DMS153 treated with DMSO at 0.1 percent for 48 hours (cell line): ENCODE data around the gene PADI6.
"Not testable (repeated sequence)": the region's sequence is repeated elsewhere in the genome, so short reads cannot be mapped to it uniquely, and the experiment has no call there.

ENCODE experiments used
- DNase-seq: peaks from one replicate; lab custom pipeline; 2025; ENCODE audit not compliant: unreplicated experiment; lab: John Stamatoyannopoulos, UW

PADI6 gene

DNA sequence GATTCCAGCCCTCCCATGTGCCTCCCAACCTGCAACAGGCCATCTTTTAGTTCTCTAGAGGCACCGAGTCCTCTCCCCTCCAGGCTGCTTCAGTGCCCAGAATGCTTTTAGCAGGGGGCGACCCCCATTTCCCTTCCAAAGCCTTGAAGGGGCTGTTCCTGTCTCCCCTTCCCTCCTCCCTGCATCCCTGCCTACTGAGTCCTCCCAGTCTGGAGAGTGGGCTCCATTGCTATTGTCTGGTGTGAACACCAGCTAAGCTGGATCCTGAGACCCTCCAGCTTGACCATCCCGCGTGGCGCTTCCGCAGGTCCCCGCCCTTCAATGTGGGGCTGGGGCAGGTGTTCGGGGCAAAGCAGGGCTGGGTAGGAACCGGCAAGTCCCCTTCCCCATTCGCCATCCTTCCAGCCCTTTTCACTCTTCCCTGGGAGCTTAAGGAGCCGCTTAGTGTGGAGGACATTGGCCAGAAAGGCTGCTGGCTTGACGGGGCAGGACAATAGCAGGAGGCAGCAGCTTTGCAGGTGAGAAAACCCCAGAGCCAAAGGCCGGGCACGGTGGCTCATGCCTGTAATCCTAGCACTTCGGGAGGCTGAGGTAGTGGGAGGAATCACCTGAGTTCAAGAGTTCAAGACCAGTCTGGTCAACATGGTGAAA lies 32.2 kb downstream of the PADI6 start:
- DNase-seq: no peak

DNA sequence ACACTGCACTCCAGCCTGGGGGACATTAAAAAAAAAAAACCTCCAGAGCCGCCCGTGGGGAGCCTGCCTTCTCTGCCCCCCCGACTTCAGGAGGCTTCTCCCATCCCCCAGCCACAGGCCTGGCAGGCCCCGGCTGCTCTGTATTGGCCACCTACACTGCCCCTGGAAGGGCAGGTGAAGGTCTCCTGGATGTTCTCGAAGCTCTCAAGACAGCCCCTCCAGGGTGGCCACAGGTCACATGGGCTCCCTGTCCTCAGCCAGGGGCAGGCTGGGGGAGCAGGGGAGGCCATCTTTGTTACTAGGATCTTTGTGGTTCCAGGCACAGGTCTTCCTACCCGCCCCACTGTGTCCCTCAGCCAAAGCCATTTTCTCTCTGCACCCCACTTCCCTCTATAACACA lies 32.8 kb downstream of the PADI6 start:
- no peak for DNase-seq

DNA sequence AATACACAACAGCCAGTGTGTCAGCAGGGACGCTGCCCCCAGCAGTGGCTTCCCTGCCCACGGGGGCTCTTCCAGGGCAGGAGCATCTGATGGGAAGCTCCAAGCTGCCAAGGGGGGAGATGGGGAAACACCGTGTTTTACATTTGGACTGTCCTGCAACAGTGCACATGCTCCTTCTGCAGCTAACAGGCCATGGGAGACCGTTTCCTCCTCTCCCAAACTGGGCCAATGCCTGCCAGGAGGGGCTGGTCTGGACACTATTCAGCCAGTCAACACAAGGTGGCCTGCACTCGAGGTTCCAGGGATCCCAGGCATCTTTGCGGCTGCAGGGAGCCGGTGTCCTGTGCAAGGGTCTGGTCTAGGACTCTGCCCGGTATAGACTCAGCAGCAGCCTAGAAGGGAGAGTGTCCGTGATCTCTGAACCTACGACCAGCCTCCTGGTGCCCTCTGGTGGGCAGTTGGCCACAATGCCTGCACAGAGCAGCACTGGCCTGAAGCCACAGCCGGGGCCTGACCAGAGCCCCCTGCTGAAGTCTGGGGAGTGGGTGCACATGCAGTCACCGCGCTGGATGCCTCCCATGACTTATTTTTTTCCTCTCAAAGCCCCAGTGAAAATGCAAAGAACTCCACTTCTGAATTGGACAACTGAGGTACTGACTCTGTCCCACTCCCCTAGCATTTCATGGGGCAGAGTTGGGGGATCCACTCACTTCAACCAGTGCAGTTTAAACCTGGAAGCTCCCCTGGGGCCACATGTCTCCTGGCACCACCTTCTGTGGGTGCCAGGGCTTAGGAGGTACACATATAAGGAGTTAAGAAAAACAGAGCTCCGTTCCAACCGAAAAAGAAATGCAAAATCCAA lies 34.1 kb downstream of the PADI6 start:
- DNase-seq: no peak

DNA sequence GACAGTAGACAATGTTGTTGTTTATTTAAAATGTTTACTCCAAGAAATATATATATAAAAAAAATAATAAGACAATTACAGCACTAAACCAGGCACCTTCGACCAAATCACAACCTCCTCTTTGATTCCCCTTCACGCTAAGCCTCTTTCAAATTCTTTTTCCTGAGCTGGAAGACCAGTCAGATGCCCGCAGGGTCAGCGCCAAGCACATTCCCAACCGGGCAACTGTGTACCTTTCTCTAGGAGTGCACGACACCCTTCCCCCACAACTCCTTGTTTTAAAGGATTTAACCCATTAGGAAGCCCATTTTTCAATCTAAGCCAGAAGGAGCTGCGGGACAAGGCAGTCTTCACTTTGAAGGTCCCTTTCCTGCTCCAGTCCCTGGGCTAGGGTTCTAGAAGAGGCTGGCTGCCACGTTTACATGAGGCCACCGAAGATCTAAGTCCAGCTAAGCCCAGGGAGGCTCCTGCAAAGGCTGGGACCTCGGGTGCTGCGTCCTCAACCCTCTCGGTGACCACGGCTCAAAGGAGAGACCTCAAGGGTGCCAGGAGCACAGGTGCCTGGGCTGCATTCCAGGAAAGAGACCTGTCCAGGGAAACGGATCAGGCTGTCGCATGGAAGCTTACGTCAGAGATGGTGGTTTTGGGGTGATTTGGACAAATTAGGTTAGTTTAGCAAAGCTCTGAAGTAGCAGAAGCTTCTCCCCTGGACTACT lies 34.9 kb downstream of the PADI6 start:
- not testable (repeated sequence) for DNase-seq

DNA sequence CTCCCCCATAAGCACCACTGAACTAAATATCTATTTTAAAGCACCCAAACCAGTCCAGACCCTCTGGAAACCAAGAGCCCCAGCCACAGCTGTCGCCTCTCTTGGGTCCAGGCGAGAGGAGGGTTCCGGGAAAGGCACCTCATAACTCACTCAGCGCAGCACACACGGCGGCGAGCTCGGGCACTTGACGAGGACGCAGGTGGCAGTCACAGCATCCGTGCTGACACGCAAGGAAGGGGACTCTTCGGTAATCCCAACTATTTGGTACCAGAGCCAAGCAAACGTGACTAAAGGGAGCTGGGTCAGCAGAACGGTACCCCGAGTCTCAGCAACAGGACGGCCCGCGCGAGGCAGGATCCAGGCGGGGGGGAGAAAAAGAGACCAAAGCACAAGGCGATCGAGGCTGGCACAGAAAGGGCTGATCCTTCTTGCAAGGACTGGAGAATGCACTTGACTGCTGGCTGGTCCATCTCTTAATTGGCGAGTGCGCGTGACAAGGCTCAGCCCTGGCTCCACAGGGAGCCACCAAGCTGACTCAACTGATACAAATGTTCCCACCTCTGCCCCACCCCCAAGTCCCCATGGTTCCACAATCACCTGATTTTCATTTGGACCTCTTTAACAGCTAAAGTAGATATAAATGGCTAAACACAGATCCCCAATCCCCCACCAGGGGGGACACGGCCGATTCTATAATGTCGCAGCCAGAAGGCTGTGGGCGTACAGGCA lies 36.0 kb downstream of the PADI6 start:
- DNase-seq: not testable (repeated sequence)

DNA sequence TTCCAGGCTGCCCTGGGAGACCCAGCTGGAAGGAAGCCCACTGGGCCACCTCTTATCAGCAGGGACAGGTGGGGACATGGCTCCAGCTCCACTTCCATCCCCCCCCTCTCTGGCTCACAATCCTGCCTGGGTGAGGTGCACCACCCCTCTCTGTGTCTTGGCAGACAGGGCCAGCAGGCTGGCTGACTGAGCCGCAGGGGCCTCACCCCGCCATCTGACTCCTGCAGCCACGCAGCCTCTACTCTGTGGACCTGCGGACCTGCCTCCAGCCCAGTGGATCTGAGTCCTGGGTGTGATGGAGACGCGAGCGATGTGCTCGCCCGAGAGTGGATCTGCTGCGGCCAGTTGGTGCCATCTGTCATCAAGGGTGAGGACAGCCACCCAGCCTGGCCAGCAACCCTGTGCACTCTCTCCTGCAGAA lies 37.4 kb downstream of the PADI6 start:
- DNase-seq: no peak

DNA sequence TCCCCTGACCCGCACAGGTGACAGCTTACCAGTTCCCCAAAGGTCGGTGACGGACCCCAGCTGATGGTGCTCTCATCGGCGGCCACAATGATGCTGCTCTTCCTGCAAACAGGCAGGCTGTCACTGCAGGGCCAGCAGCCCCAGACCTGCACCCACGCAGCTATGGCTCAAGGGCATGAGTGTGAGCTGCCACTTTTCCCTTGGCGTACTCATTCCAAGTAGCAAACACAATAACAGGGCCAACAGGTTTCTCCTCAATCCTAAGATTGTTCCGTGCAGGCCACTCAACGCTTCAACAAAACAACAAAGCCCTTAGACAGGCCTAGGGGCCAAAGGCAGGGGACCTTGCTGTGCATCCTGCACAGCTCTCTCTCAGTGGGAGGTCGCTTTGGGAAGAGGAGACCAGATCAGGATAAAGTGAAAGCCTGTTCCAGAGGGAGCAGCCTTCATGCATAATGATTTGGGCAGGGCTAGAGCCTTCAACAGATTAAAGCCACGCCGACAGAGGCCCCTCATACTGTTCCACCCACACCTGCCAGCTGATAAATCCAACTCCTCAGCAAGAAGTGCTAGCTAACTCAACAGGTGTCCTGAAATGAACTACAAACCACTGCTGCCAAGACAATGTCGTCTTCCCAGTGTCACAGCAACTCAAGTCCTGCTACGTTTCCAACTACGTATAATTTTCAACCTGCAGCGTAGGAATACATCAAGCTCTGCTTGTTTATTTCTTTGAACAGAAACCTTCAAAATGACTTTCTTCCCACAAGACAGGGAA lies 40.3 kb downstream of the PADI6 start:
- DNase-seq: no peak

DNA sequence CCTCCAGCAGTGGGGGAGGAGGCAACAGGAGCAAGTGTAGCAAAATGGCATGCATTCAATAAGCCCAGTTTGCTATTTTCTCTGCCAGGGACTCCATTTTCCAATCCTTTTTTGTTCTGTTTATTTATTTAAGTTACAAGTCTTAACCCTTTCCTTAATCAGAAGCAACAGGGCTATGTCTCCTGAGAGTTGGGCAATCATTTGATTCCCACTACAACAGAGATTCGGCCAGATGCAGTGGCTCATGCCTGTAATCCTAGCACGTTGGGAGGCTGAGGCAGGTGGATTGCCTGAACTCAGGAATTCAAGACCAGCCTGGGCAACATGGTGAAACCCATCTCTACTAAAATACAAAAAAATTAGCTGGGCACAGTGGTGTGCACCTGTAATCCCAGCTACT lies 42.0 kb downstream of the PADI6 start:
- no peak for DNase-seq

DNA sequence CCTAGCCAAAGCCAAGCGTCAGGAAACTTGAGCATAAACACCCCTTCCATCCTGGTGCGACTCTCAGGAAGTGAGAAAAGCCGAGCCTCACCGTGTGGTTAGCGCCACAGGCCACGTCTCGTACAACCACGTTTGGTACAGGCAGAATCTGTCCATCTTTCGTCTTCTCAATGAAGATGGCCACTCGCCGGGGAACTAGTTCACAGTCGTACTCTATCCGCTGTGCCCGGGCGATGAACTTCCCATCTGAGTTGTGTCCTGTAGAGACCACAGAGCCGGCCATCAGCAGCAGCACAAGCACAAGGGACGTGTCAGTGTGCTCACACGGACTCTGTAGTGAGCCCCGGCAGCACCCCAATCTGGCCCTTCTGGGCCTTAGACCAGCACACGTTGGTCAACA lies 44.4 kb downstream of the PADI6 start:
- DNase-seq: no peak

DNA sequence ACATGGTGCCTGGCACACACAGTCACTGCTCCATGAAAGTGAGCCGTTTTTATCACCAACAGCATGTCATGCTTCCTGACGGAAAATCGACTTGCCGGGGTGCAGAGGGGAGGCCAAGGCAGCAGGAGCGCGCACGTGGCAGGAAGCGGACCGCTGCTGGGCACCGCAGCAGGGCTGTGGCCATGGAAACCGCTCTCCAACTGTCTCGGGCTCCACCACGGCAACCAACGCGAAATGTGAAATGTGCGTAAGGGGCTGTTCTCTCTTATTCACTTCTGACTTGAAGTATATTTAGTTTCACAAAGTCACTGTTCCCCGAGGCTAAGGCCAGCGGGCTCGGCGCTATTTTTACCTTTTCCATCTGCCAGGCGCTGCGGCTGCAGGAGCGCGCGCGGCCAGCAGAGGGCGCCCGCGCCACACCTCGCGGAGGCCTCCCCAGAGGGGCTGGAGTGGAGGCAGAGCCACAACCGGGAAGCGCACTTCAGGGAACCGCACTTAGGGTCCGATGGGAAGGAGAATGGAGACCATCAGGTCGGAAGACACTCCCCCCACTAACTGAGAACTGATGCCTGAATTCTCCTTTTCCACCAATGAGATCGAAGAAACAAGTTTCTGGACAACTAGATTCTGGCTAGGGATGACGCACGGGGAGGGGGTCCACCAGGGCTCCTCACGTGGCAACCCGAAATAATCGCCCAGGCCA lies 47.8 kb downstream of the PADI6 start:
- no peak for DNase-seq

DNA sequence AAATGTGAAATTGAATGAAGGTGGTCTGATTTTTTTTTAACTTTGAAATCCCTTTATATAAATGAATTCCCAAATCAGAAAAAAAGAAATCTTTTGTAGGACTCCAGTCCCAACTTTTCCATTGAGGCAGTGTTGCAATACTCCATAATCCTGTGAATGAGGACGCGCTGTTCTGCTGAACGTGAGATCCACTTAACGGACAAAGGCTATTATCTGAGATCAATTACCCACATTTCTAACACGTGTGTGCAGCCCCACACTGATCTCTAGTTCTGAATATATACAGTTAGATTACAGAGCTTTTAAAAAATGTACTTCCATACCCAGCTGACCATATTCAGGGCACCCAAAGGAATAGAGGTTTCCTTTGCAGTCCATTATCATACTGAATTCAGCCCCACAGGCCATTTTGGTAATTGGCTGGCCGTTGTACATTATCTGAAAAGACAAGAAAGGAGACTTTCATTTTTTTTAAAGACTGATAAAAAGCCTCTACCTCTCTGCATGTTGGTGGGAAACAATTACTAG lies 48.5 kb downstream of the PADI6 start:
- DNase-seq: no peak

DNA sequence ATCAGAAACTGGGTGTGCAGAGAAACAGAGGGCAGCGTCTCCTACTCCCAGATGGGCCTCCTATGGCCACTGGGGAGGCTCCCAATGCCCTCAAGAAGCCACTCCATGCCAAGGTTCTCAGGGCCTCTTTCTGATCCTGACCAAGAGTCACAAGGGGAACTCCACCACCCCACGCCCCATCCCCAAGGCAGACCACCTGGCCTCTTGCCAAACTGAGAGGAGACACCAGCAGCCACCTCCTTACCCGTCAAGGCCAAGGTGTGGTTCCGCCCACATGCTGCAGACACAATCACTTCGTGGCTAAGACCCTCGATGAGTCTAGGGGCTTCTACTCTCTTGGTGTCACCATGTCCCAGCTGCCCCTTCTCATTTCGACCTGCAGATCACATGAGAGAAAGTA lies 50.5 kb downstream of the PADI6 start:
- no peak for DNase-seq

DNA sequence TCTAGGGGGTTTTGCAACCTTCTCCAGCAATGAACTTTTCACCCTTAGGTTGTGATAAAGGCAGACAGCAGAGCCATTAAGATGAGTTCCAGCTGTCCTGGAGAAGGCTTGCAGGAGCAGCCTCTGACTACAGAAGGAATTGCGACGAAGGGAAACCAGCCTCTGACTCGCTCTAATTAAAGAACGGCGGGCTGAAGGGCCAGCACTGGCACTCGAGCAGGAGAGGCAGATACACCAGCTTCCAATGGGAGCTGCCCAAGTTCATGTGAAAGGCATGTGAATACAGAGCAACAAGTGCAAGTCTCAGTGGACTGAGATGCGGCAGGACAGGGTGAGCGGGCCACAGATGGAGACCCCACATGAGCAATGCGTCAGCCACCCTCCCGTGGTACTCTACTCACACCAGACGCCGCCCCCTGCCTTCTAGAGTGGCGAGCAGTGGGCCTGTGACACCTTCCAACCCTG lies 51.8 kb downstream of the PADI6 start:
- no peak for DNase-seq

DNA sequence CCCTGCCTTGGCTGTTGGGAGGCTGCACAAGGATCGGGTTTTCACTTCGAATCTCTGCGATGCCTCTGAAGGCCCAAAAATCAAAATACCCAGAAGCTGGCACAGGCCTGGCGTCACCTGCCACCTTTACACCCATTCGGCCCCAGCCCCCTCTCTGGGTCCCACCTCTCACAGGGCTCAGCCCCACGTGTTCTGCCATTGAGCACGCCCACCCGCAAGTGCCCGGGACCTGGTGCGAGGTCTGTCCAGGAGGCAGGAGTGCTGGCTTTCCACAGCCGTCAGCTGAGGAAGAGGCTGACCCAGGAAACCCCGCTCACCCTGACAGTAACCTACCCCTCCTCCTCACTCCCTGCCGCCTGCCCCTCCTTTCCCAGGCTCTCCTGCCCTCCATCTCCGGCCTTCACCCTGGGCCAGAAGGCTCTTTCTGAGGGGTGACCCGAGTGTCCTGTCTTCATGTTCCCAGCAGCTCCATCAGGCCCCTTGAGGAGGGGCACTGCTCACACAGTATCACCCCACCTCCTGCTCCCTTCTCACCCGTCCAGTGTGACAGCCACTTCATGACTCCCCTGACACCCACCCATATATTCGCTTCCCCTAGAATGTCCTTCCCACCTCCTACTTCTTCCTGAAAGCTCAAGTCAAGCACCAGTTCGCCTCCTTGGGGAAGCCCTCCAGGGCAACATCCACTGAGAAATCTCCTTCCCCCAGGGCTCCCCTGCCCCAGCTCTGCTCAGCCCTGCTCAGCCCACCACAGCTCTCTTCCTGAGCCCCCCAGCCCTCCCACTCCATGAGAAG lies 54.0 kb downstream of the PADI6 start:
- DNase-seq: no peak

DNA sequence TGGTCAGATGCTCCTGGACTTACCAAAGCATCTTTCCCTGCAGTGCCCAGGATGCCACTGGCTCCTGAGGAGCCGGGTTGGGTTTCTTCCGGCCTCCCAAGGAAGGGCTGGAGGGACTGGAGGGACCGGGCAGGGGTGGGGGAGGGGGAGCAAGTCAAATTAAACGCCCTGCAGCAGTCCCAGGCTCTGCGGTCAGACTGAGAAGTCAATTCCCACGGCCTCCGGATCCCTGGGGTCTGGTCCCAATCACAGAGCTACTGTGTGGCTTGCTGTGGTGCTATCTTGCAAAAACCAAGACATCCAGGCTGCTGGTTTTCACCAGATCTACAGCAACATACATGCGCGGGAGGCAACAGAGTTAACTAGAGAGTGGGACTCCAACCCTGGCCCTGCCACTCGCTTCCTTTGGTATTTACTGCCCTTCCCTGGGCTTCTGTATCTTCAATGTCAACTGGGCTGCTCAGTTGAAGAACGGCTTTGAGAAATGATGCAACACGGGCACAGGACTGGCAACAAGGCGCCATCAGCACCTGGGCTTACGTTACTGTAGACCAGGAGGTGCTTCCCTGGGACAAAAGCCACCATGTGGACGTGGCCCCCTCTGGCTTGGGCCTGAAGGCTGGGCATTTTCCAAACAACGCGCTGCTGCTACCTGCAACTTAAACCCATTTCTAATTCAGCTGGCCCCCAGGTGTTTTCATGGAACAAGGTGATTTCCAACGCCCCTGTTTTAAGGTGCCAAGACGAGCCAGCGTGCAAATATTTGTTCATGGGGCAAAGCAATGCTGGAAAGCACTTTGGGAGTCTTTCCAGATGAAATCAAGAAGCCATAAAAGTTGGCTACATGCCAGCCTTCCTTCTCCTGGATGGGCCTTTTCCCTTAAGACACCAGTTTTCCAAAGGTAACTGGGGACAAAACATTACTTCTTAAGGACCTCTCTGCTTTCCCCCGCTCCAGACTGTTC lies 56.0 kb downstream of the PADI6 start:
- no peak for DNase-seq

DNA sequence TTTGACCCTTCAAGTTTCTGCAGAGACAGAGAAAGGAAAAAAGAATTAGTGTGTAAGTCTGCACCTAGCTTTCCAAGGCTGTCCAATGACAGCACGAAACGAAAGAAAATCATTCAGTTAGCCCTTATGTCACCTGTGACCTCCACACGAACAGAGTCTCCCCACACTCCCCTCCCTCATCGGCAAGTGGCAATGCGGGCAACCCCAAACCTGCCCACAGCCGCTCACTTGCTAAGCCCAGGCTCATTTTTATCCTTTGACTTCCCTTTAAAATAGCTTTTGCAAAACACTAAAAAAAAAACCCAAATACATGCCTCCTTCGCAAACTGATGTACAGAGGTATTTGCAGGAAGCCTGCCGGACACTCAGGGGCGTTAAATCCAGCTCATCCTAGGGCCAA lies 57.2 kb downstream of the PADI6 start:
- DNase-seq: no peak

DNA sequence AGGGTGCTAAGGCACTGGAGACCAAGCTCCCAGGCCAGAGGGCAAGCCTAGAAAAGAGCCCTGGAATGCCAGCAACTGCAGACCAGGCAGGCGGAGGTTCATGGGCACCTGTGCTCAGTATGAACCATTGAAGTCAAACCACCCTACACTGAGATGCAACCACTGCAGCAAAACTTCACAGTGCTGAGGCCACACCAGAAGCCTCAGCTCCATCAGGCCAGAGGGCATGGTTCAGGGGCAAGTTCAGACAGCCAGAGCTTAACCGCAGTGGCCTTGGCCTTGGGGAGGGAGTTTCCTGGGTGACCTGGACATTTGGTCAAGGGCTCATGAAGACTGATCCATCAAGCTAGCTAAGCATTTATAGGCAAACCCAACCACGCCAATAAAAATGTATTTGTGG lies 60.4 kb downstream of the PADI6 start:
- no peak for DNase-seq

DNA sequence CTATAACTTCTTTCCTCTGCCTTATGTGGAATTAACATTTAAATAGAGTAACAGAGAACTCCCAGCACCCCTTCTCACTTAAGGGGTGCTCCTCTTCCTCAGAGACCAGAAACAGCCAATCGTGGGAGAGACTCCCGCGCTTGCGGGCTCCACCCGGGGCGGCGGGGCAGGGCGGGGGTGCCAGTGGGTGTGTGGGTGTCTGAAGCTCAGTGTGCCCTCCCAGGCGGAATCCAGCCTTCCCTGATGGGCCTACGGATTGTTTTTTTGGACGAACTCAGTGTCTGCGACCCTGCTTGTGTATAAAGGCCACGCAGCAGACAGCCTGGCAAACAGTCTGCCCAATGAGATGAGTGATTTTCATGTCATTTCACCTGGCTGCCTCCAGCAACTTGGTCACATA lies 61.3 kb downstream of the PADI6 start:
- no peak for DNase-seq
